Stimulated activated effector memory CD8-positive, alpha-beta T cell treated with anti-CD3 and anti-CD28 coated beads, Interleukin-12 subunit alpha, Interleukin-12 subunit beta, amount 100 ng/mL, for 72 hours (primary cell): ENCODE data around the gene SERPINB7.
"Not testable (repeated sequence)": the region's sequence is repeated elsewhere in the genome, so short reads cannot be mapped to it uniquely, and the experiment has no call there.

Experiments used
- ATAC-seq: fragments of 150-1000 bp; cut with Tn5 transposase; 2 replicates; pipeline ENCODE4 v1.10.0; 2021
- DNase-seq, 2 donors: peaks; one replicate each; pipeline ENCODE4 v3.0.0; 2021 to 2022; ENCODE audit warnings: low spot score in 2 of 2
- H3K27ac Mint-ChIP-seq: one replicate; pipeline ENCODE4 v1.8.0; 2022; ENCODE audit warnings: mild to moderate bottlenecking, mixed read lengths
- H3K36me3 Mint-ChIP-seq: one replicate; pipeline ENCODE4 v1.8.0; 2022; ENCODE audit warnings: mild to moderate bottlenecking, mixed read lengths
- H3K4me1 Mint-ChIP-seq: one replicate; pipeline ENCODE4 v1.8.0; 2022; ENCODE audit warnings: mixed read lengths
- H3K4me3 Mint-ChIP-seq: one replicate; pipeline ENCODE4 v1.8.0; 2022; ENCODE audit warnings: mild to moderate bottlenecking, mixed read lengths
- H3K9me3 Mint-ChIP-seq: one replicate; pipeline ENCODE4 v1.8.0; 2022; ENCODE audit warnings: mixed read lengths

Gene SERPINB7, protein sequence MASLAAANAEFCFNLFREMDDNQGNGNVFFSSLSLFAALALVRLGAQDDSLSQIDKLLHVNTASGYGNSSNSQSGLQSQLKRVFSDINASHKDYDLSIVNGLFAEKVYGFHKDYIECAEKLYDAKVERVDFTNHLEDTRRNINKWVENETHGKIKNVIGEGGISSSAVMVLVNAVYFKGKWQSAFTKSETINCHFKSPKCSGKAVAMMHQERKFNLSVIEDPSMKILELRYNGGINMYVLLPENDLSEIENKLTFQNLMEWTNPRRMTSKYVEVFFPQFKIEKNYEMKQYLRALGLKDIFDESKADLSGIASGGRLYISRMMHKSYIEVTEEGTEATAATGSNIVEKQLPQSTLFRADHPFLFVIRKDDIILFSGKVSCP

DNA sequence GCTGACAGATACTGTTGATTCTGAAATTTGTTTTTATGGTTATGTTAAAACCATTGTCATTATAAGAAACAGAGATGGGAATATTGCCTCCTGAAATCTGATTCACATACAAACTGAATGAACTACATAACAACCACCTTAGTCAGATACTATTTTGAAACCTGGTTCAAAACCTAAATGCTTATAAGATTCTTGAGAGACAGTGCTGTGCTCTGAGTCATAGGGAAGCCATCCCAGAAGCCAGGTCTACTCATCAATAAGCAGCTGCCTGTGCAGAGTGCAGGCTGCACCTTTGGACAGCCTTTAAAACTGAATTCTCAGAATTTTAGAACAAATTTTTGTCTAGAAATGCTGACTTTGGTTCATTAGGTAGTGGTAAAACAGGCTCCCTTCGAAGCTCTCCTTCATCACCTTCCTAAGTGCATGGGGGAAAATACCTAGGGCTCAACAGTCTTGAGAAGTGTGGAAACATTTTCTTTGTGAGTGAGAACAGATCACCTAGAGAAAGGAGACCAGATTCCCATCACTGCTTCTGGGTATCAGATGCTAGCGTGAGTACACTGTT is at the start of gene SERPINB7:
Gene SERPINB7, plus strand, starts transcription at position 253 of the 565 bp plus-strand sequence. CDS start 6,955 bp downstream, outside the sequence.
- H3K27ac Mint-ChIP-seq, result no peak within 1 kb of the TSS
- H3K4me1 Mint-ChIP-seq, result no peaks in the 10 kb centered on the region
- no peak within 1 kb of the TSS for H3K4me3 Mint-ChIP-seq
- no peaks in the 10 kb centered on the region for H3K36me3 Mint-ChIP-seq
- H3K9me3 Mint-ChIP-seq, result no peaks in the 10 kb centered on the region
- ATAC-seq (no peak), DNase-seq (no peak)

DNA sequence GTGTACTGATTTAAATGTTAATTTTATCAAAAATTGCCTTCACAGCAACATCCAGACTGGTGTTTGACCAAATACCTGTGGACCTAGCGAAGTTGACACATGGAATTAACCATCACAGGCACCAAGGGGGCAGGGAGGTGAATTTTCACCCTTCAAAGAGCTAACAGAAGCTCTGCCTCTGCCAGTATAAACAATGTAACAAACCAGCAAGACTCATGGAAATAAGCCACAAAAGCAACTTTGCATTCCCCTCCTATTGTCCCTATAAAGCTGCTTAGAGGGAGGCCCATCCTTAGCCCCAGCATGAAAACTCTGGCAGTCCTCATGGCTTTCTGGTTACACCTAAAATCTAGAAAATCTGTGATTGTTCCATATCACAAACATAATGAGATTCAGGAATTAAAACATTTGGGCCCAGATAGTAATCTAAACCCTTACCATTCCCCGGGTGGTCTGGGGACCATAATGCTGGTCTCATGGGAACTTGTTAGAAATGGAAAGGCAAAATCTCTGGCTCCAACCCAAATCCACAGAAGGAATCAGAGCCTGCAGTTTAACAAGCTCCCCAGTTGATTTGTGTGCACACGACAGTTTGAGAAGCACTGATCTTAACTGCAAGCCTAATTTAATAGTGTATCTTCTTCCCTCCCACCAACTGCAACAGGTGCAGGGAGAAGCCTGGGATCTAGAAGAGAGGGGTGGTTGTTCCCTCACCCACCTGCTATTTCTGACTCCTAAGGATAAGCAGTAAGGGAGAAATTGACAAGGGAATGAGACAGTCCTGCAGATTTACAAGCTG is 49.3 kb upstream of the SERPINB7 start:
- Mint-ChIP-seq H3K27ac (no peak overlapping the region), H3K9me3 (peaks cover 2% of the 10 kb centered on the region), H3K36me3 (no peaks in the 10 kb centered on the region), H3K4me3 (no peak overlapping the region), H3K4me1 (no peaks in the 10 kb centered on the region)
- DNase-seq, result no peak
- no peak for ATAC-seq

DNA sequence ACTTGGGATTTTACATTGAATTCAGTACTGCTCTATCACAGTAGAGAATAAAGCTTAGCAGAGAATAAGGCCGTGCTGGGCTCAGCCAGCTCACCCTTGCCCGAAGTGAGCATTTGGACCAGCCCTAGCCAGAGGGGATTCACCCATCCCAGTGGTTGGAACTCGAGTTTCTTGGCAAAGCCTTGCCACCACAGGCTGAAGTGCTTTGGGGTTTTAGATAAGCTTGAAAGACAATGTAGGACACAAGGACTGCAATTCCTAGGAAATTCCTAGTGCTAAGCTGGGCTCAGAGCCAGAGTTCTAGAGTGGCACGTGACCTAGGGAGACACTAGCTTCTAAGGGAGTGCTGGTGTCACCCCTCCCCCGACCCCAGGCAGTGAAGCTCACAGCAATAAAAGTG is 44.4 kb upstream of the SERPINB7 start:
- ATAC-seq (no peak), DNase-seq (no peak)
- Mint-ChIP-seq H3K4me3 (no peak overlapping the region), H3K4me1 (no peaks in the 10 kb centered on the region), H3K27ac (no peak overlapping the region), H3K36me3 (no peaks in the 10 kb centered on the region), H3K9me3 (no peaks in the 10 kb centered on the region)

DNA sequence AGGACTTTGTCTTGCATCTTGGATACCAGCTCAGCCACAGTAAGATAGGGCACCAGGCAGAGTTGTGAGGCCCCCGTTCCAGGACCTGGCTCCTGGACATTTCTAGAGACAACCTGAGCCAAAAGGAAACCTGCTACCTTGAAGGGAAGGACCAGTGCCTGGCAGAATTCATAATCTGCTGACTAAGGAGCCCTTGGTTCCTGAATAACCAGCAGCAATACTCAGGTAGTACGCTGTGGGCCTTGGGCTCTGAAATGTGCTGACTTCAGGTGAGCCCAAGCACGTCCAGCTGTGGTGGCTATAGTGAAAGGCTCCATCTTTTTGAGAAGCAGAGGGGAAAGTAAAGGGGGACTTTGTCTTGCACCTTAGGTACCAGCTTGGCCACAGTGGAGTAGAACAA is 44.0 kb upstream of the SERPINB7 start:
- Mint-ChIP-seq H3K4me3 (no peak overlapping the region), H3K27ac (no peak overlapping the region), H3K9me3 (no peaks in the 10 kb centered on the region), H3K4me1 (no peaks in the 10 kb centered on the region), H3K36me3 (no peaks in the 10 kb centered on the region)
- no peak for DNase-seq
- no peak for ATAC-seq

DNA sequence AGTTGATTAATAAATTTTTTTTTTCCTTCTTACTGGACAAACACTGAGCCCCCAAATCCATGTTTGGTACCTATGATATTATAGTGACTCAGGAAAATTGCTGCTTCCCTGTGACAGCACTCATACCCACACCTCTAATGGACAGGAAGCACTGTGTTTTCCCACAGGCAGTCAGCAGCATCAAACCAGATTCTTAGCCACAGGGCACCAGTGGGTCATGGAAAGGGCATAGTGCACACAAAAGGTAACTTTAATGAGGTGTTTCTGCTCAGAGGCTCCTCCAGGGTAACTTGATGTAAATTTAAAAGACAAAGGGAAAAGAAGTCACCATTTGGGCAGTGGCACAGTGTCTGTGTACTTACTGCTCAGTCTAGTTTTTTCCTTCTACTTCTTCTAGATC is 38.3 kb upstream of the SERPINB7 start:
- Mint-ChIP-seq H3K4me1 (no peaks in the 10 kb centered on the region), H3K4me3 (no peak overlapping the region), H3K9me3 (no peaks in the 10 kb centered on the region), H3K36me3 (no peaks in the 10 kb centered on the region), H3K27ac (no peak overlapping the region)
- DNase-seq (no peak), ATAC-seq (no peak)

DNA sequence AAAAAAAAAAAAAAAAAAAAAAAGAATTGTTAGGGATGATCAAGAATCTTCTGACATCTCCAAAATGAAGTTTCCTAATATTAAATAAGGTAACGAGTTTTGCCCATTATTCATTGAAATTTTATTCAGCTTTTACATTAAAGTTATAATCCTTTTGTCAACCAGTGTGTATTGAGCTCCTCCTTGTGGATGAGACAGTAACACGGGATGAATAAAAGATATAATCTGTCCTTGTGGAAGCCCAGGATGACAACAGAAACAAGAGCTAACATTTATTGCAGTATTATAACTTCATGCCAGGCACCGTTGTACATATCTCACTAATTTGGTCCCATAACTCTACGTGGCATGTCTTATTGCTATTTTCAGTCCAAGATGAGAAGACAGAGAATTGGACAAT is 33.4 kb upstream of the SERPINB7 start:
- DNase-seq (no peak), ATAC-seq (no peak)
- Mint-ChIP-seq H3K4me3 (no peak overlapping the region), H3K4me1 (no peaks in the 10 kb centered on the region), H3K9me3 (no peaks in the 10 kb centered on the region), H3K27ac (no peak overlapping the region), H3K36me3 (no peaks in the 10 kb centered on the region)

DNA sequence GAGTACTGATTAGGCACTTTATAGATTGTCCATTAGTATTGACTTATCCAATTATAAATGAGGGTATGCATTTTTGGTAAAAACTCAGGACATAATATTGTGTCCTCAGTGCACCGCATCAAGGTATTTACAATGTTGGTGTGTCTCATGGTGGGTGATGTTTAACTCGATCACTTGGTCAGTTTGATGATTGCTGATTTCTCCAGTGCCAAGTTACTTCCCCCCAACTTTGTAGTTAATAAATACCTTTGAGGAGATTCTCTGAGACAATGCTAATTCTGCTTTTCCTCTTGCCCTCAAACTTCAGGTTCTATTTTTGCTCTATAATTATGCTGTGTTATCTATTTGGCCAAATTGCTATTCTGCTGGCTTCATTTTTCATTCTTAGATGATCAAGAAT is 28.2 kb upstream of the SERPINB7 start:
- Mint-ChIP-seq H3K9me3 (no peaks in the 10 kb centered on the region), H3K27ac (no peak overlapping the region), H3K4me3 (no peak overlapping the region), H3K36me3 (no peaks in the 10 kb centered on the region), H3K4me1 (no peaks in the 10 kb centered on the region)
- no peak for ATAC-seq
- DNase-seq, result no peak

DNA sequence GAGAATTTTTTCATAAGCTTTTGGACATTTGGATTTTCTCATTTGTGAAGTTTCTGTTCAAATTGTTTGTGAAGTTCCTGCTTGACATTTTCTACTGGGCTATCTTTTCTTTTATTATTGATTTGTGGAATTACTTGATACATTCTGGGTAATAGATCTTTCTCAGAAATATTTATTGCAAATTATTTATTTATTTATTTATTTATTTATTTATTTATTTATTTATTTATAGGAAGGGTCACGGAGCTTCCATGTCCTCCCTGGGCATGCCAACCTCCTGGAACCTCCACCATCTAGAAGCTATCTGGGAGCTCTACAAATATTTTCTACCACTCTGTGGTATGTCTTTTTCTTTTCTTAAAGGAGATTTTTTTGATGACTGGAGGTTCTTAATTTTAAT is 25.7 kb upstream of the SERPINB7 start:
- no peaks in the 10 kb centered on the region for H3K9me3 Mint-ChIP-seq
- ATAC-seq (no peak), DNase-seq (no peak)
- H3K4me1 Mint-ChIP-seq, result no peaks in the 10 kb centered on the region
- no peaks in the 10 kb centered on the region for H3K36me3 Mint-ChIP-seq
- H3K4me3 Mint-ChIP-seq, result no peak overlapping the region
- no peak overlapping the region for H3K27ac Mint-ChIP-seq

DNA sequence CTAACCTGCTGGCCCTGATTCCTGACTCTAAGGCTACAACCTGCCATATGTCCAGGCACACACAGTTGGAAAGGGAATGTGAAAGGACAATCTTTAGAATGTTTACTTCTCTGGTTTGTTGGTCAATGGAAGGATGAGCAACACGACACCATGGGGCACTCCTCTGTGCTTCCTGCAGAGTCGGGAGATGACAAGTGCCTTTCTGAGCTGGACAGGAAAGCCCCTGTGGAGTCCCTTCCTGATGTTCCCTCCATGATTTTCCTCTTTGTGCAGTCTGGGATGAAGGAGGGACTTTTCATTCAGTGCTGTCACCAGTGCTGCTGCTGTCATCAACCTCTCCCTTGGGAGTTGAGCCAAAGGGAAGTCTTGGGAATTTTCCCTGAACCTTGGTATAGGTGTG is 22.6 kb upstream of the SERPINB7 start:
- Mint-ChIP-seq H3K9me3 (no peaks in the 10 kb centered on the region), H3K27ac (no peak overlapping the region), H3K4me3 (no peak overlapping the region), H3K36me3 (no peaks in the 10 kb centered on the region), H3K4me1 (no peaks in the 10 kb centered on the region)
- DNase-seq (no peak), ATAC-seq (peak; percentile 28)

DNA sequence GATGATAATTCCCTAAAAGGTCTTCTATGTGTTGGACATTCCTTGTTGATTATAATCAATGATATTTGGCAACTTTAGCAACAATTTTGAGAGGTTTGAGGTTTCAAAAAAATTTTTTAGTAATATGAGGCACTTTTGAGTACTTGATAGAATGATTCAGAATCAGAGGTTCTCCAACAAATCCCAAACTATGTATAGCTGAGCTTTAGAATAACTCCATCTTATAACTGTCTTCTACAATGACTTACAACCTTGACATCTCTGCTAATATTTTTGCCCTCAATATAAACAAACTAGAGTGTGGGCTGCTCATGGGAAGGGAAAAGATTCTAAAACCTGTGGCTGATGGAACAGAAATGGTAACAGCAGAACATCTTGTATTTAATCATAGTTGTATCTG is 21.5 kb upstream of the SERPINB7 start:
- ATAC-seq (no peak), DNase-seq (no peak)
- H3K4me3 Mint-ChIP-seq, result no peak overlapping the region
- no peaks in the 10 kb centered on the region for H3K9me3 Mint-ChIP-seq
- no peaks in the 10 kb centered on the region for H3K36me3 Mint-ChIP-seq
- no peak overlapping the region for H3K27ac Mint-ChIP-seq
- no peaks in the 10 kb centered on the region for H3K4me1 Mint-ChIP-seq

DNA sequence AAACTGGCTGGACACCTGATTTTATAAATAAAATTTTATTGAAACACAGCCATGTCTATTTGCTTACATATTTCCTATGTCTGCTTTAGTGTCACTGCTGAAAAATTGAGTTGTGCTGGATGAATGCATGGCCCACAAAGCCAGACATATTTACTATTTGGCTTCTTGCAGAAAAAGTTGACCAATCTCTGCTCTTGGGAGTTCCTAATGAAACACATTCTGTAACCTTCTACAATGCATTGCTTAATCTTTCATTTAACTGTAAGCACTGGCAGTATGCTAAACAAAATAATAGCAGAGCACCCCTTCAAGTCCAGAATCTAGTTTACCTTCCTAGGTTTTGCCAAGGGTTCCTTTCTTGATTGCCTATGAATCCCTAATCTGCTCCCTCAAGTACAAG is 17.7 kb upstream of the SERPINB7 start:
- ATAC-seq, result no peak
- Mint-ChIP-seq H3K9me3 (peaks cover 12% of the 10 kb centered on the region), H3K36me3 (no peaks in the 10 kb centered on the region), H3K4me3 (no peak overlapping the region), H3K27ac (no peak overlapping the region), H3K4me1 (no peaks in the 10 kb centered on the region)
- DNase-seq, result no peak

DNA sequence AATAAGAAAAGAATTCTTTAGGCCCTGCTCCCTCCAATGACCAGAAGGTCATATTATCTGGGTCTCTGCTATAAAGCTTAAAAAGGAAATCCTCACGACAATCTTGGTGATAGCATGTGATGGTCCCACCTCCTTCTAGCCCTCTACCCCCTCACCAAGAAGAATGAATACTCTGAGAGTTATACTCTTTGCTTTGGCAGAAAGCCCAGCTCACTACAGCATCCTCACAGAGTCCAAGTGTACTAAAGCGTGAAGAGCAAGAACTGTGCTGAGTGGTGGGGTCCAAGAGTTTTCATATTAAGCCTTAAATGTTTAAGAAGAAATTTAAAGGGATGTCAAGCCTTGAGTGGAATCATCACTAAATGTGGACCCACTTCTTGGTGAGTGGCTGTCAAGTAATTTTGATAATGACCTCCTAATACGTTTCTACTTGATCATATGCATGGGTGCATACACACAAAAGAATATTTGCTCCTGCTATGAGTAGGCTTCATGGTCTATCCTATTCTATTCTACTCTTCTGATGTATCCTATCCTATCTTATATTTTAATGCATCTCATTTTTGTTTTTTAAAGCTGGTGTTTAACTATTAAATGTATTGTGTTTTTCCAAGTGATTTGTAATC is 16.5 kb upstream of the SERPINB7 start:
- Mint-ChIP-seq H3K36me3 (no peaks in the 10 kb centered on the region), H3K4me1 (no peaks in the 10 kb centered on the region), H3K4me3 (no peak overlapping the region), H3K27ac (no peak overlapping the region), H3K9me3 (peaks cover 12% of the 10 kb centered on the region)
- DNase-seq (no peak), ATAC-seq (no peak)

DNA sequence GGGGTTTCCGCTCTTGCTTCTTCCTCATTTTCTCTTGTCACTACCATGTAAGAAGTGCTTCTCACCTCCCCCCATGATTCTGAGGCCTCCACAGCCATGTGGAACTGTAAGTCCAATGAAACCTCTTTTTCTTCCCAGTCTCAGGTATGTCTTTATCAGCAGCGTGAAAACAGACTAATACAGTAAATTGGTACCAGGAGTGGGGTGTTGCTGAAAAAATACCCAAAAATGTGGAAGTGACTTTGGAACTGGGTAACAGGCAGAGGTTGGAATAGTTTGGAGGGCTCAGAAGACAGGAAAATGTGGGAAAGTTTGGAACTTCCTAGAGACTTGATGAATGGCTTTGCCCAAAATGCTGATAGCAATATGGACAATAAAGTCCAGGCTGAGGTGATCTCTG is 15.4 kb upstream of the SERPINB7 start:
- DNase-seq, result not testable (repeated sequence)

DNA sequence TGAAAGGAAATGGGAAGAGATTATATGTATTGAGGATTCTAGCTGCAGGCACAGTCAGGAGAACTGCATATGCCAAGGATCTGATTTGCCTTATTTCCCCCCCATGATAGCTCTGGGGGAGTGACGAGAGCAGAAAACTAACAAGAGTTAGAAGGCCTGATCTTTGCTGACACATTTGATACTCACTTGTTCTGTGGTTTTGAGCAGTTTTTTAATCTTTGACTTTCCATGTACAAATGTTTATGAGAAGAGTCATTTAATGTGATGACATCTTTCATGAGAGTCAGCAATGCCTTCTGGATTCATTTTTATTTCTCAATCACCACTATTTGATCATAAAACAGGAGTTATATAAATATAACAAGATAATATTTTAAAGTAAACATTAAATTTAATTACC is 12.7 kb upstream of the SERPINB7 start:
- no peak for ATAC-seq
- no peaks in the 10 kb centered on the region for H3K4me1 Mint-ChIP-seq
- no peak overlapping the region for H3K4me3 Mint-ChIP-seq
- DNase-seq, result no peak
- H3K9me3 Mint-ChIP-seq, result peaks cover 12% of the 10 kb centered on the region
- no peaks in the 10 kb centered on the region for H3K36me3 Mint-ChIP-seq
- H3K27ac Mint-ChIP-seq, result no peak overlapping the region

More for the DNA sequence above, 15.4 kb upstream of the SERPINB7 start:
- peaks cover 12% of the 10 kb centered on the region for H3K9me3 Mint-ChIP-seq
- not testable (repeated sequence) for H3K36me3 Mint-ChIP-seq, H3K4me1 Mint-ChIP-seq, H3K27ac Mint-ChIP-seq, H3K4me3 Mint-ChIP-seq, ATAC-seq

DNA sequence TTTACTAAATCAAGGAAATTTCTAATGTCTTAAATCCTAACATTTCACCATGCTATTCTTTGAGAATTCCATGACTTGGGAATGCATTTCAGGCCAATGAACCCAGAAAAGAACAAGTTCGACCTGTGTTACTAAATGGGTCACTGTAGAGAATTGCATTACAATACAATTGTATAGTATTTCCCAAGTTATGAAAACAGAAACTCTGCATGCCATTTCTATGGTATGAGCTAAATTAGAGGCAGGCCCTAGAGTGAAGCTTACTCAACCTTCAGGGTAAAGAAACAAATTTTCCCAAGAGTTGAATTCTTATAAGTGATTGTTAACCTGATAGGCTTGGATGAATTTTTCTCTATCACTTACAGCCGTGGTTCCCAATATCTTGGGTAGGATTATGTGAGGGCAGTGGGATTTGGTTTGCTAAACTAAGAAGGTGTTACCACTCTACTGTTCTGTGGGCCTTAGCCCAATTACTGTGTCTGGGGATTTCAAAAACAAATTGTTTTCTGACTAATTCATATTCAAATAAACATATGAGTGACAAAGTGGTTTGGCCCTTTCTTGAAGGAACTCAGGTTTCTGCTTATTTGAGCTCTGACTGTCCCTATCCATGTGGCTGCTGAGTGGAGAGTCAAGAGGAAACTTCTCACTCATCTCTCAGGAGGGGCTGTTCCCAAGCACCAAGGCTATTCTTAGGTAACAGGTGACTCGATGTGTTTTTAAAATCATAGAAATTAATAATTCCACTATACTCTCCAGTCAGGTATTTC is 11.2 kb upstream of the SERPINB7 start:
- Mint-ChIP-seq H3K4me3 (no peak overlapping the region), H3K4me1 (no peaks in the 10 kb centered on the region), H3K36me3 (no peaks in the 10 kb centered on the region), H3K9me3 (peaks cover 12% of the 10 kb centered on the region), H3K27ac (no peak overlapping the region)
- no peak for ATAC-seq
- DNase-seq, result no peak
